Tibial nerve (tissue), 4 donors: ENCODE results near the gene VEGFC.

ENCODE experiments used
- EP300 ChIP-seq, 2 donors: sonication (generic); formaldehyde crosslinking; IDR thresholded peaks; one replicate each; pipeline ENCODE4 v1.6.1; 2017; ENCODE audit warnings: antibody characterized with exemption in 2 of 2, mild to moderate bottlenecking in 1 of 2
- POLR2A ChIP-seq, 2 donors: fragments of 450-650 bp; IDR thresholded peaks; one replicate each; pipeline ENCODE4 v1.6.1; 2017; ENCODE audit warnings: antibody characterized with exemption in 2 of 2, mild to moderate bottlenecking in 2 of 2, moderate library complexity in 2 of 2
- TF ChIP-seq, protein P1 (sequence below), 5 experiments: fragments of 200-600 bp in 3 of 5; fragments of 450-650 bp in 2 of 5; sonication (generic) in 3 of 5; IDR thresholded peaks; one replicate each; pipeline ENCODE4 v1.5.1; 2016 to 2019; ENCODE audit warnings: antibody characterized with exemption in 5 of 5, mild to moderate bottlenecking in 3 of 5, moderate library complexity in 2 of 5

DNA sequence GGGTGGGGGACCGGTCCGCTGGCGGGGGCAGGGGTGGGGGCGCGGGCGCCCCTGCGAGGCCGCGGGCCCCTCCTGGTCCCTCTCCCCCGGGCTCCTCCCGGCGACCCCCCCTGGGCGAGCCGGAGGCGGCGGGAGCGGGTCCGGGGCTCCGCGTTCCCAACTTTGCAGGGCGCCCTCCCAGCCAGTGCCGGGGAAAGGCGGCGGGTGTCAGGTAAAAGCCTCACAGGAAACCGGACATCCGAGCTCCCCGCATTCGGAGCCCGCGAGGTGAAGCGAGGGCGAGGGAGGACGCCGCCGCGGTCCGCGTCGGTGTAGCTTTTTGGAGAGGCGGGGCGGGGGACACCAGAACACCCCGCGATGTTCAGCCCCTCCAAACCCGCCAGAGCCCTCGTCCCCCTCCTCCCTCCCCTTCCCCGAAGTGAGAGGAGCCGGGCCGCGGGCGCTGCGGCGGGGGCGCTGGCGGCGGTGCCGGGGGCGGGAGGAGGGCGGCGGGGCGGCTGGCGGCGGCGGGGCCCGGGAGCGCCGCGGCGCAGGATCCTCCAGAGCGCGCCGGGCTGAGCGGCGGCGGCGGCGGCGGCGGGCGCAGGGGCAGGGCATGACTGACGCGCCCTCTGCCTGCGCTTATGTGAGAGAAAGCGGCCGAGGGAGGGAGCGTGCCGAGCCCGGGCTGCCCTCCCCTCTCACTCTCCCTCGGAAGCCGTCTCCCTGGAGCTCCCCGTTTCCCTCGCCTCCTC is at the start of gene VEGFC:
- TF ChIP-seq, protein P1, sequence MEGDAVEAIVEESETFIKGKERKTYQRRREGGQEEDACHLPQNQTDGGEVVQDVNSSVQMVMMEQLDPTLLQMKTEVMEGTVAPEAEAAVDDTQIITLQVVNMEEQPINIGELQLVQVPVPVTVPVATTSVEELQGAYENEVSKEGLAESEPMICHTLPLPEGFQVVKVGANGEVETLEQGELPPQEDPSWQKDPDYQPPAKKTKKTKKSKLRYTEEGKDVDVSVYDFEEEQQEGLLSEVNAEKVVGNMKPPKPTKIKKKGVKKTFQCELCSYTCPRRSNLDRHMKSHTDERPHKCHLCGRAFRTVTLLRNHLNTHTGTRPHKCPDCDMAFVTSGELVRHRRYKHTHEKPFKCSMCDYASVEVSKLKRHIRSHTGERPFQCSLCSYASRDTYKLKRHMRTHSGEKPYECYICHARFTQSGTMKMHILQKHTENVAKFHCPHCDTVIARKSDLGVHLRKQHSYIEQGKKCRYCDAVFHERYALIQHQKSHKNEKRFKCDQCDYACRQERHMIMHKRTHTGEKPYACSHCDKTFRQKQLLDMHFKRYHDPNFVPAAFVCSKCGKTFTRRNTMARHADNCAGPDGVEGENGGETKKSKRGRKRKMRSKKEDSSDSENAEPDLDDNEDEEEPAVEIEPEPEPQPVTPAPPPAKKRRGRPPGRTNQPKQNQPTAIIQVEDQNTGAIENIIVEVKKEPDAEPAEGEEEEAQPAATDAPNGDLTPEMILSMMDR (IDR thresholded peaks at IDR 0.05), result no peak
- TF ChIP-seq POLR2A (IDR thresholded peaks at IDR 0.05) (no peak), EP300 (IDR thresholded peaks at IDR 0.05) (no peak)
